Measurements from ENCODE around the gene DUSP5. TPM values are rescaled to one million over a fixed set of nuclear protein-coding genes. Genes with fewer than 3 reads are reported as not detected.

The DUSP5 gene
- total RNA-seq, 2 experiments from 2014 or later: 0.06 to 0.97 TPM

DNA sequence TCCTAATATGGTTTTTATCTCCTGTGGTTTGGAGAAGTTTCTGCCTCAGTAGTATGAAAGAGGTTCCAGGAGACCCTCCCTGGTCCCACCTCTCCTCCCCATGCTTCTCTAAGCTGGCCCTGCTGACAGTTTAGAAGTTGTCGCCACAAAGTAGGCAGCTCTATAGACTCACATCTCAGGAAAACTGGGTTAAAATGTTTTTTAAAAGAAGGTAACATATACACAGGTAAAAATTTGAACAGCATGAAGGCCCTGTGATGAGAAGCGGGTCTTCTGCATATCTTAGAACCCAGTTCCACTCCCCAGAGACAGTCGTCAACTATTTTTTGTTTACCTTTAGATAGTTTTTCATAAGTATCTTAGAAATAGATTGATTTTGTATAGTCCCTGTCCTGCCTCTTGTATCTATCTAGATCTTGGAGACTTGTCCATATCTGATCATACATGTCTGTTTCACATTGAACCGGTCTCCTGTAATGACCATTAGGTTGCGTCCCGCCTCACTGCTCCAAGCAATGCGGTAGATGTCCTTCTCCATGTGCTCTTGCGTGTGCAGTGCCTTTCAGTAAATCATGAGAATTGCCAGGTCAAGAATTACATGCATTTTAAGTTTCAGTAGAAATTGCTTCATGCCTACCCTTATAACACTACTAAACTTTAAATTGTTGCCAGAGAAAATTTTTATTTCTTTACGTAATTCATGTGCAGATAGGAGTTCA, 2.2 kb downstream of the DUSP5 start:
- no peak for DNase-seq (ENCODE audit: low spot score)
- POLR2A ChIA-PET: no interaction called here
- intact Hi-C loops (cut with micrococcal nuclease; ENCODE audit: unreplicated experiment): loop anchor here (1.0 kb wide), 1 partner anchor 146 kb away; no protein-coding TSS in a partner anchor
- BruUV-seq (replicated peaks): no TSS peak
- no peaks in the 10 kb centered on the region for H3K79me2 ChIP-seq (ENCODE audit: insufficient read depth, low read depth, low read length)
- H3K4me2 ChIP-seq (ENCODE audit: low read length): peak overlapping the region; percentile 75
- TF ChIP-seq, protein P1, sequence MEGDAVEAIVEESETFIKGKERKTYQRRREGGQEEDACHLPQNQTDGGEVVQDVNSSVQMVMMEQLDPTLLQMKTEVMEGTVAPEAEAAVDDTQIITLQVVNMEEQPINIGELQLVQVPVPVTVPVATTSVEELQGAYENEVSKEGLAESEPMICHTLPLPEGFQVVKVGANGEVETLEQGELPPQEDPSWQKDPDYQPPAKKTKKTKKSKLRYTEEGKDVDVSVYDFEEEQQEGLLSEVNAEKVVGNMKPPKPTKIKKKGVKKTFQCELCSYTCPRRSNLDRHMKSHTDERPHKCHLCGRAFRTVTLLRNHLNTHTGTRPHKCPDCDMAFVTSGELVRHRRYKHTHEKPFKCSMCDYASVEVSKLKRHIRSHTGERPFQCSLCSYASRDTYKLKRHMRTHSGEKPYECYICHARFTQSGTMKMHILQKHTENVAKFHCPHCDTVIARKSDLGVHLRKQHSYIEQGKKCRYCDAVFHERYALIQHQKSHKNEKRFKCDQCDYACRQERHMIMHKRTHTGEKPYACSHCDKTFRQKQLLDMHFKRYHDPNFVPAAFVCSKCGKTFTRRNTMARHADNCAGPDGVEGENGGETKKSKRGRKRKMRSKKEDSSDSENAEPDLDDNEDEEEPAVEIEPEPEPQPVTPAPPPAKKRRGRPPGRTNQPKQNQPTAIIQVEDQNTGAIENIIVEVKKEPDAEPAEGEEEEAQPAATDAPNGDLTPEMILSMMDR (conservative IDR thresholded peaks at IDR 0.05; ENCODE audit: low read length): 0 out of 2 replicates have a peak, but pooled peaks have one; percentile 3
- no peak for TF ChIP-seq EZH2phosphoT487 (IDR thresholded peaks at IDR 0.05; ENCODE audit: borderline replicate concordance, low read depth, low read length)
- CTCF ChIA-PET (ENCODE audit: unreplicated experiment): interaction anchor here (0.6 to 1.7 kb wide), 2 partner anchors 145 to 425 kb away, joined by 5 read pairs; no protein-coding TSS in a partner anchor
- H3K4me3 ChIP-seq (ENCODE audit: low read depth, low read length, poor library complexity, severe bottlenecking): no peak overlapping the region
- H3K9me2 ChIP-seq (ENCODE audit: insufficient read depth, low read length): no peaks in the 10 kb centered on the region
- H4K20me1 ChIP-seq (ENCODE audit: insufficient read depth, low read length): no peaks in the 10 kb centered on the region
- H3K9me3 ChIP-seq (ENCODE audit: low read length): no peaks in the 10 kb centered on the region
- no peak overlapping the region for H2AFZ ChIP-seq (ENCODE audit: low read length)
- no peak overlapping the region for H3K27ac ChIP-seq (ENCODE audit: low read depth, low read length, poor library complexity, severe bottlenecking)
- H3K36me3 ChIP-seq (ENCODE audit: insufficient read depth, low read length): no peaks in the 10 kb centered on the region
- peaks cover 56% of the 10 kb centered on the region for H3K4me1 ChIP-seq (ENCODE audit: insufficient read depth, low read length, poor library complexity, severe bottlenecking)

DNA sequence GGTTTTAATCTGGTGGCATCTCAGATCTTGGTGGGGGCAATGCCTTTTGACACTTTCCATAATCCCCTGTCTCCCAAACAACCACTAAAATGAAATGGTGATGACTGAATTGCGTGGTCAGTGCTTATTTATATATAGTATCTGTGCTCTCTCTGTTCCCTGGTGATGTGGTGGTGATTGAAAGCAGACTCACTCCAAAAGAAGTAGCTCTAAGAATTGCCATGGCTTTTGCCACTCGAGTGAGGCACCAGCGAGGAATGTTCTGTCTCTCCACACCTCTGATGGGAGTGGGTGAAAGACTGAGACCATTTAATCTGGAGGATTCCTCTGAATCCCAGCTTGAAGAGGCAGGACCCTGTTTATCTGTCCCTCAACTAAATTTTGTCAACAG, 2.8 kb downstream of the DUSP5 start:
- TF ChIP-seq EZH2phosphoT487 (IDR thresholded peaks at IDR 0.05; ENCODE audit: borderline replicate concordance, low read depth, low read length): no peak
- TF ChIP-seq, protein P1 (conservative IDR thresholded peaks at IDR 0.05; ENCODE audit: low read length): no peak
- no peak for DNase-seq (ENCODE audit: low spot score)
- Histone ChIP-seq H3K27ac (ENCODE audit: low read depth, low read length, poor library complexity, severe bottlenecking) (no peak overlapping the region), H3K36me3 (ENCODE audit: insufficient read depth, low read length) (no peaks in the 10 kb centered on the region), H3K9me3 (ENCODE audit: low read length) (no peaks in the 10 kb centered on the region), H2AFZ (ENCODE audit: low read length) (no peak overlapping the region), H3K4me1 (ENCODE audit: insufficient read depth, low read length, poor library complexity, severe bottlenecking) (peaks cover 56% of the 10 kb centered on the region), H3K79me2 (ENCODE audit: insufficient read depth, low read depth, low read length) (no peaks in the 10 kb centered on the region), H4K20me1 (ENCODE audit: insufficient read depth, low read length) (no peaks in the 10 kb centered on the region), H3K4me2 (ENCODE audit: low read length) (no peak overlapping the region), H3K9me2 (ENCODE audit: insufficient read depth, low read length) (no peaks in the 10 kb centered on the region), H3K4me3 (ENCODE audit: low read depth, low read length, poor library complexity, severe bottlenecking) (no peak overlapping the region)
- CTCF ChIA-PET (ENCODE audit: unreplicated experiment): no interaction called here
- POLR2A ChIA-PET: interaction anchor here (0.8 kb wide), 1 partner anchor 145 kb away, joined by 3 read pairs; no protein-coding TSS in a partner anchor
- intact Hi-C loops (cut with micrococcal nuclease; ENCODE audit: unreplicated experiment): no loop called here
- BruUV-seq (replicated peaks): TSS peak; percentile 64

All from OCI-LY7 (cell line).